Heart left ventricle (tissue), 16 donors: ENCODE measurements around the gene ANKDD1A. TPM values are rescaled to one million over a fixed set of nuclear protein-coding genes. Genes with fewer than 3 reads are reported as not detected.
A peak's percentile ranks its signal among the peaks of the same experiment; 100 is the strongest.

ENCODE experiments used
- ATAC-seq, 4 donors: fragments of 200-7000 bp; cut with Tn5 transposase; one replicate each; pipeline ENCODE4 v1.9.1; 2020 to 2022; ENCODE audit warnings: moderate library complexity in 4 of 4, mild to moderate bottlenecking in 3 of 4, moderate number of reproducible peaks in 1 of 4
- DNase-seq, 5 donors: peaks; one replicate each; pipeline ENCODE4 v3.0.0-alpha.2; 2020
- H3K27ac ChIP-seq, 12 donors: fragments of 200-600 bp; sonication (generic) in 4 of 12; one replicate each; pipeline versions ENCODE4 v1.5.0 to v1.8.0; 2016 to 2022; ENCODE audit warnings: mild to moderate bottlenecking in 2 of 12
- H3K27me3 ChIP-seq, 9 donors: fragments of 200-600 bp; sonication (generic) in 2 of 9; one replicate each; pipeline versions ENCODE4 v1.5.1 to v1.8.0; 2016 to 2022; ENCODE audit warnings: mild to moderate bottlenecking in 3 of 9
- H3K36me3 ChIP-seq, 9 donors: fragments of 200-600 bp; sonication (generic) in 2 of 9; one replicate each; pipeline versions ENCODE4 v1.5.0 to v1.8.0; 2018 to 2022; ENCODE audit warnings: mild to moderate bottlenecking in 2 of 9
- H3K4me1 ChIP-seq, 12 donors: fragments of 200-600 bp; sonication (generic) in 4 of 12; one replicate each; pipeline versions ENCODE4 v1.5.0 to v1.8.0; 2016 to 2022; ENCODE audit warnings: mild to moderate bottlenecking in 3 of 12
- H3K4me3 ChIP-seq, 12 donors: fragments of 200-600 bp; sonication (generic) in 4 of 12; one replicate each; pipeline versions ENCODE4 v1.5.0 to v1.8.0; 2017 to 2022; ENCODE audit warnings: mild to moderate bottlenecking in 9 of 12, moderate library complexity in 4 of 12
- H3K9me3 ChIP-seq, 12 donors: fragments of 200-600 bp; sonication (generic) in 4 of 12; one replicate each; pipeline versions ENCODE4 v1.5.0 to v1.8.0; 2016 to 2022; ENCODE audit warnings: mild to moderate bottlenecking in 1 of 12
- CTCF ChIP-seq, 12 donors: fragments of 200-600 bp; sonication (generic) in 4 of 12; IDR thresholded peaks; one replicate each; pipeline versions ENCODE4 v1.5.0 to v1.8.0; 2018 to 2022; ENCODE audit warnings: antibody characterized with exemption in 12 of 12, mild to moderate bottlenecking in 5 of 12
- POLR2A ChIP-seq, 2 donors: fragments of 450-650 bp; IDR thresholded peaks; one replicate each; pipeline ENCODE4 v1.6.1; 2017; ENCODE audit warnings: antibody characterized with exemption in 2 of 2, mild to moderate bottlenecking in 2 of 2, moderate library complexity in 2 of 2
- WGBS, 4 donors: extraction: QIAGEN DNeasy Blood & Tissue Kit in 2 of 4; methylation state at CpG; one replicate each; pipeline versions ENCODE4 v1.1.5 to v1.1.7; 2013 to 2018; 5-methylcytosine and 5-hydroxymethylcytosine counted together
- intact Hi-C, 10 donors: fragments of 100-400 bp; cut with DNase I; formaldehyde crosslinking; loops; one replicate each; pipeline versions ENCODE4 v1.11.1 to v1.14.2; 2022
- polyA plus RNA-seq, 2 donors: library from polyadenylated mRNA; stranded (reverse); fragments of 200-250 nt; gene quantifications; one replicate each; pipeline ENCODE4 v1.2.3, GENCODE V29; 2013
- total RNA-seq, 9 donors: library from RNA; depleted of rRNA in 2 of 9; stranded (reverse); fragments of >200 nt in 2 of 9; fragmentation: NEBNext Ultra II Directional in 3 of 9; extraction: Animal tissue kit (Norgen Biotek cat#: 25700) in 3 of 9; gene quantifications; one replicate each; pipeline versions ENCODE4 v1.1.0 to v1.2.4, GENCODE V29; 2016 to 2023
- donor health status: ischemic (EF 13 %, LVEDD 7.1; RV severe dilation, severe dysfunction).
- donor health status: healthy with polysubstance abuse.
- donor health status: DM: no; HTN: yes; CAD: no.
- donor health status: DM: no; HTN: no; CAD: no.
- donor health status: ischemic (EF 25% LVEDD 6.9; RV normal size, moderate dysfunction).
- donor health status: ischemic (EF 25% LVEDD 5.7; RV mildly dilated, moderate dysfunction).
- donor health status: healthy.
- donor health status: DM: yes; HTN: yes; CAD: no.
- donor health status: ischemic (EF 35%, LVEDD 5.7; RV mildly dilated, moderate dysfunction).
- donor health status: nonischemic (EF 11% LVEDD 7.7; RV severe dilation, severe dysfunction).
- donor health status: DM: yes; HTN: yes; CAD: no.
- donor health status: PGD.
- donor health status: ischemic (EF 29% LVEDD 5.4; RV normal size, mild dysfunction).
- donor health status: nonischemic (EF 23%, LVEDD 6.1; RV moderate dilation, normal function).

The ANKDD1A gene
- total and polyA plus RNA-seq, 11 donors, result 0.42 to 3.4 (median 1.1) TPM

GRCh38 chr15:64892847-64893403, 18.8 kb upstream of the ANKDD1A start:
- TF ChIP-seq CTCF (IDR thresholded peaks at IDR 0.05) (no peak), POLR2A (IDR thresholded peaks at IDR 0.05) (no peak)
- DNase-seq (no peak), ATAC-seq (no peak)
- Histone ChIP-seq H3K36me3 (no peaks in the 10 kb centered on the region), H3K9me3 (no peaks in the 10 kb centered on the region), H3K4me1 (peaks cover 19 to 71% (median 46%) of the 10 kb centered on the region in 12 donors), H3K4me3 (peak overlapping the region in 1 of 12 donors; percentile 52), H3K27ac (peak overlapping the region; percentile 68 to 99 (median 88)), H3K27me3 (no peaks in the 10 kb centered on the region)
- 94 to 96% (median 95%) methylated on average over 8 of the region's 8 CpGs for WGBS, 4 donors
- intact Hi-C loops, result loop anchor here in 3 of 10 donors (2.0 to 5.0 kb wide), 3 partner anchors 46 to 51 kb away; partner anchors contain the start of gene PLEKHO2 (in 1 of the 3)

- H3K9me3 ChIP-seq, result no peaks in the 10 kb centered on the region
- no peaks in the 10 kb centered on the region for H3K27me3 ChIP-seq
- DNase-seq (peak; percentile 96 to 97 (median 97)), ATAC-seq (peak; percentile 75 to 91 (median 84))
- peaks cover 20 to 79% (median 51%) of the 10 kb centered on the region in 12 donors for H3K4me1 ChIP-seq
- whole genome bisulfite sequencing, 4 donors, result 21 to 33% (median 27%) methylated on average over 34 to 44 of the region's 44 CpGs
- peak overlapping the region in 10 of 12 donors; percentile 20 to 52 (median 38) for H3K4me3 ChIP-seq
- intact Hi-C loops, result loop anchor here in 5 of 10 donors (2.0 to 5.0 kb wide), 4 partner anchors 46 to 53 kb away; partner anchors contain the start of gene PLEKHO2 (in 3 of the 5)
- H3K36me3 ChIP-seq, result no peaks in the 10 kb centered on the region
- TF ChIP-seq POLR2A (IDR thresholded peaks at IDR 0.05) (peak in 1 of 2 donors; percentile 64), CTCF (IDR thresholded peaks at IDR 0.05) (no peak)
- peak overlapping the region; percentile 68 to 99 (median 88) for H3K27ac ChIP-seq
These were observed 18.0 kb upstream of the ANKDD1A start for GRCh38 chr15:64893481-64894394.

GRCh38 chr15:64894395-64895056, 17.2 kb upstream of the ANKDD1A start:
- peaks cover 20 to 87% (median 51%) of the 10 kb centered on the region in 12 donors for H3K4me1 ChIP-seq
- peak in 1 of 4 donors; percentile 0 for ATAC-seq

More at GRCh38 chr15:64894395-64895056, 17.2 kb upstream of the ANKDD1A start:
- WGBS, 4 donors, result 27 to 60% (median 47%) methylated on average over 13 to 20 of the region's 20 CpGs
- intact Hi-C loops, result loop anchor here in 9 of 10 donors (2.0 to 5.0 kb wide), 4 partner anchors 47 to 162 kb away; partner anchors contain the start of gene PLEKHO2 (in 8 of the 9)
- Histone ChIP-seq H3K36me3 (no peaks in the 10 kb centered on the region), H3K27me3 (no peaks in the 10 kb centered on the region), H3K27ac (peak overlapping the region; percentile 68 to 99 (median 88)), H3K4me3 (peak overlapping the region in 10 of 12 donors; percentile 20 to 52 (median 38)), H3K9me3 (no peaks in the 10 kb centered on the region)
- DNase-seq, result peak in 2 of 5 donors; percentile 48 to 76
- no peak for TF ChIP-seq CTCF (IDR thresholded peaks at IDR 0.05)
- TF ChIP-seq POLR2A (IDR thresholded peaks at IDR 0.05), result no peak
